Esophagus (tissue), 2 donors: Measurements from ENCODE around the gene PURA. TPM values are rescaled to one million over a fixed set of nuclear protein-coding genes. Genes with fewer than 3 reads are reported as not detected.
"Not testable (repeated sequence)": the region's sequence is repeated elsewhere in the genome, so short reads cannot be mapped to it uniquely, and the experiment has no call there.

Source experiments
- H3K27ac ChIP-seq, 2 donors: one replicate each; pipeline ENCODE4 v1.5.1; 2013; ENCODE audit warnings: low read depth in 2 of 2, mild to moderate bottlenecking in 2 of 2, inconsistent platforms in 1 of 2, low read length in 1 of 2, moderate library complexity in 1 of 2
- H3K27me3 ChIP-seq, 2 donors: one replicate each; pipeline ENCODE4 v1.6.1; 2013; ENCODE audit warnings: low read length in 2 of 2, control low read depth in 1 of 2, mild to moderate bottlenecking in 1 of 2; ENCODE audit not compliant: insufficient read depth in 2 of 2, control insufficient read depth in 1 of 2
- H3K36me3 ChIP-seq, 2 donors: one replicate each; pipeline ENCODE4 v1.6.1; 2013; ENCODE audit warnings: low read length in 1 of 2; ENCODE audit not compliant: control insufficient read depth in 2 of 2, insufficient read depth in 2 of 2
- H3K4me1 ChIP-seq, 2 donors: one replicate each; pipeline ENCODE4 v1.6.1; 2013; ENCODE audit warnings: low read length in 1 of 2; ENCODE audit not compliant: control insufficient read depth in 2 of 2, insufficient read depth in 2 of 2
- H3K4me3 ChIP-seq, 2 donors: one replicate each; pipeline ENCODE4 v1.5.1; 2013; ENCODE audit warnings: low read length in 2 of 2, mild to moderate bottlenecking in 2 of 2, low read depth in 1 of 2, moderate library complexity in 1 of 2
- H3K9me3 ChIP-seq, 2 donors: one replicate each; pipeline ENCODE4 v1.6.1; 2013; ENCODE audit warnings: mild to moderate bottlenecking in 2 of 2, low read depth in 1 of 2, low read length in 1 of 2, moderate library complexity in 1 of 2; ENCODE audit not compliant: control insufficient read depth in 2 of 2, insufficient read depth in 1 of 2
- WGBS, 2 donors: extraction: QIAGEN DNeasy Blood & Tissue Kit; methylation state at CpG; one replicate each; pipeline ENCODE4 v1.1.7; 2013; 5-methylcytosine and 5-hydroxymethylcytosine counted together
- polyA plus RNA-seq, 2 donors: library from polyadenylated mRNA; stranded (reverse); fragments of 200-250 nt; gene quantifications; one replicate each; pipeline ENCODE4 v1.2.3, GENCODE V29; 2013
- donor health status: healthy with polysubstance abuse.
- donor health status: Bipolar disorder and iron deficiency.

The PURA gene
- polyA plus RNA-seq, 2 donors, result 2.7 to 3.4 TPM

DNA sequence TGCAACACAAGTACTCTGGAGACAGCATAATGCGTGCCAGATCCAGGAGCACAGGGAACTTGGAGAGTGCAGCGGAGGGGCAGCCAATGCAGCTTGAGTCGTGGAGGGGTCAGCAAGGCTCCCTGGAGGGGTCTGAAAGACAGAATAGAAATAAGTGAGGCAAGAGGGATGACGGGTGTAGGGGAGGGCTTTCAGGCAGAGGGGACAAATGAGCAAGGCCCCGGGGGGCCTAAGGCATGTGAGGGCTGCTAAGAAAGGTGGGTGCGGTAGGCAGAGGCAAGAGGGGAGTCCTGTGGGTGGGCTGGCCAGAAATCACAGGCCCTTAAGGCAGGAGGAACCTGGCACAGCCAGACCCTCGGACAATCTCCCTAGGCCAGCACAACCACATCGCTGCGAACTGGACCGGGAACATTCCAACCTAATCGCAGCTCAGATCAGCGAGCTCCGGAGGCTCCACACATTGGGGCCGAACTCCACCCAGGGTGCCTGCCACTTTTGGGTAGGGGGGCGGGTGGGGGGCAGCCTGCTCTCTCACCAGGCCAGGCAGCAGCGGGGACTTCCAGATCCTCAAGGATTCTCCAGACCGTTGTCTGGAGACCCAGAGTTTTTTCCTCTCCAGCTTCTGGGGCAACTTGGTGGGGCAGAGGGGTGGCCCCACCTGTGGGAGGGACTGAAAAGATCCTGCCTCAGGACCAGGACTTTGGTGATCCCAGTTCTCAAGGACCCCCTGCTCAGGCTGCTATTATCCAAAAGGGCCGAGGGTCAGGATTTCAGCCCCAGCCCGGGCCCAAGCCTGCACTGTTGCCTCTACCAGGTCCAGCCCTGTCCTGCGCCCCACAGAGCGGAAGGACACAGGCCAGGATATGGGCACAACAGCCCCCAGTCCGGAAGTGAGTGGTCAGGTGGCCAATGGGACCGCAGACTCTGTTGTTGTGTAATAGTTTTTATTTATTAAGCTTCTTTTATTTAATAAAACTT lies 38.4 kb downstream of the PURA start:
- Histone ChIP-seq H3K4me1 (peaks cover 0 to under 1% of the 10 kb centered on the region in 2 donors), H3K9me3 (no peaks in the 10 kb centered on the region), H3K4me3 (no peak overlapping the region), H3K27me3 (no peaks in the 10 kb centered on the region), H3K36me3 (no peaks in the 10 kb centered on the region), H3K27ac (no peak overlapping the region)
- WGBS, 2 donors, result 79 to 81% methylated on average over 23 of the region's 23 CpGs

DNA sequence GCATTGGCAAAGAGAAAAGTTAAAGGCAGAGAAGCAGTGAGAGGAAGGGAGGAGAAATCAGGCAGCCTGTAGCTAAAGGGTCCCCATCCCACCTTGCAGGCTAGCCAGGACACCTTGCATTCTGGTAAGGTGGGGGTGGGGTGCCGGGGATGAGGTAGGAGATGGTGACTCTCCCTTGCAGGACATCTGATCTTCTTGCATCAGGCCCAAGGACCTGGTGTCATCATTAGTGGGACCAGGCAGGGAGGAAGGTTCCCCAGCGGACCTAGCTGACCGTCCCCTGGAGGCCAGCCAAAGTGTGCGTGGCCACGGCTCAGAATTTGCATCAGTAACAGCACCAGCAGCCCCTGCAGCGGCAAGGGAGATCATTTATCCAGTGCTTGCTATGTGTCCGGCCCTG lies 39.3 kb downstream of the PURA start:
- H3K4me1 ChIP-seq, result peaks cover 2% of the 10 kb centered on the region in 2 donors
- 60 to 68% methylated on average over 7 of the region's 7 CpGs for WGBS, 2 donors
- no peaks in the 10 kb centered on the region for H3K9me3 ChIP-seq
- no peaks in the 10 kb centered on the region for H3K36me3 ChIP-seq
- no peak overlapping the region for H3K4me3 ChIP-seq
- H3K27ac ChIP-seq, result no peak overlapping the region
- H3K27me3 ChIP-seq, result no peaks in the 10 kb centered on the region

DNA sequence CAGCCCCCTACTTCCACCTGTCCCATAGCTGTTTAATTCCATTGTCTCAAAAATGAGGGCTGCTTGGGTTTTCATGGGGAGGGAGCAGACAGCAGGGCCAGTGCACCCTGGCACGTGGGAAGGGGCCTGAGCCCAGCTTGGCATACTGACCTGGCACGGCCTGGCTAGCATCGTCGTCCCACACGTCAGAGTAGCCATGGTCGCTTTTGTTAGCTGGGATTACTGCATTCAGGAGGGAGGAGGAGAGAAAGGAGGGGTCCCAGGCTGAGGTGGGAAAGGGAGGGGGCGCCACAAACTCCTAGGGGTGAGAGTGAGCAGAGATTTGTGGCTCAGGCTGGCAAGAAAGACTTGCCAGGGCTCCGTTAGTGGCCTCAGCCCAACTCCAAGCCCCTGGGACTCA lies 40.0 kb downstream of the PURA start:
- no peaks in the 10 kb centered on the region for H3K9me3 ChIP-seq
- H3K27me3 ChIP-seq, result no peaks in the 10 kb centered on the region
- no peaks in the 10 kb centered on the region for H3K36me3 ChIP-seq
- no peak overlapping the region for H3K4me3 ChIP-seq
- H3K27ac ChIP-seq, result no peak overlapping the region
- 70 to 73% methylated on average over 8 of the region's 8 CpGs for WGBS, 2 donors
- peaks cover 2% of the 10 kb centered on the region in 2 donors for H3K4me1 ChIP-seq

DNA sequence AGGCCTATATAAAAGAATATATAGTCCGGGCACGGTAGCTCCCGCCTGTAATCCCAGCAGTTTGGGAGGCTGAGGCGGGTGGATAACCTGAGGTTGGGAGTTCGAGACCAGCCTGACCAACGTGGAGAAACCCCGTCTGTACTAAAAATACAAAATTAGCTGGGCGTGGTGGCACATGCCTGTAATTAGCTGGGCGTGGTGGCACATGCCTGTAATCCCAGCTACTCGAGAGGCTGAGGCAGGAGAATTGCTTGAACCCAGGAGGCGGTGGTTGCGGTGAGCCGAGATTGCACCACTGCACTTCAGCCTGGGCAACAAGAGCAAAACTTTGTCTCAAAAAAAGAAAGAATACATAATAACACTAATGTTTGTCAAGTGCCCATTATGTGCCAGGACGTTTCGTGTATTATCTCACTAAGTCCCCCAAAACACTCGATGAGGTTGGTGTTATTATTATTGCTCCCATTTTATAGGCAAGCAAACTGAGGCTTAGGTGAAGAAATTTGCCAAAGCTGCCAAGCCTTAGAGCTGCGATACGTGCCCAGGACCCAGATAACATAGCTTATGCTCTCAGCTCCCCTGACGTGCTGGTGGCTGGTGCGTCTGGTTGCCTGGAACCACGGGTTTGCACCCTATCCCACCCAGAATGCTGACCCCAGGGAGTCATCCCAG lies 40.9 kb downstream of the PURA start:
- 76 to 84% methylated on average over 21 of the region's 21 CpGs for WGBS, 2 donors
- not testable (repeated sequence) for H3K27ac ChIP-seq, H3K4me3 ChIP-seq, H3K9me3 ChIP-seq, H3K27me3 ChIP-seq, H3K36me3 ChIP-seq, H3K4me1 ChIP-seq

DNA sequence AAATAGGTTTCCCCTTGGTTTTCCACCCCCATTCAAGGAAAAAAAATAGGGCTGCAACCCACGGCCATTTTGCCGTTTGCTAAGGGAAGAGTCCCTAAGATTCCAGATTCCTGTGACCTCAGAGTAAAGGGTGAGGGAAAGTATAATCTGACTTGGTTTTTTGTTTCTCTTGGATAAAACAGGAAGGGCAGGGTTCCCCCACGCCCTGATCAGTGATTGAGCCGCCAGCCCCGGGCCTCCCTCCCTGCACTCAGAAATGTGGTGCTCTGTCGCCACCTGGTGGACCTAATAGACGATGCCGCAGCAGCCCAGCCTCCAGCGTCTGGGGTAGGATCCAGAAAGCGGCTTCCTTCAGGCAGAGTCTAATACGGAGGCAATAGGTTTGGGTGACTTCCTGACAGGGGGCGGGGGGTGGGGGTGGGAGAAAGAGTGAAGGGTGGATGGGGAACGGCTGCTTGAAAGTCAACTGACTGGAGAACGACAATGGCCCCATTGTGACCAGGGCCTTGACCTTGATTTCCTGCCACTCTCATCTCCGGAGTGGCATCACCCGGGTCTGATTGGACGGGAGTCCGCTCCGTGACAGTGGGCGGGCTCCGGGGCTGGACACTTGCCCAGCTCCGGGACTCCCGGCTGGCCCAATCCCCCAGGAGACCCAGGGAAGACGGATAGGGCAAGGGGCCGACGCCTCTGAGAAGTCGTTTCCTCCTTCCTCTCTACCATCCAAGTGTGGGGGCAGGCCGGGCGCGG lies 43.3 kb downstream of the PURA start:
- Histone ChIP-seq H3K4me3 (peak overlapping the region in 1 of 2 donors; percentile 31), H3K4me1 (peaks cover 2% of the 10 kb centered on the region in 2 donors), H3K36me3 (no peaks in the 10 kb centered on the region), H3K27me3 (no peaks in the 10 kb centered on the region), H3K27ac (no peak overlapping the region), H3K9me3 (no peaks in the 10 kb centered on the region)
- 6 to 11% methylated on average over 30 of the region's 30 CpGs for WGBS, 2 donors

DNA sequence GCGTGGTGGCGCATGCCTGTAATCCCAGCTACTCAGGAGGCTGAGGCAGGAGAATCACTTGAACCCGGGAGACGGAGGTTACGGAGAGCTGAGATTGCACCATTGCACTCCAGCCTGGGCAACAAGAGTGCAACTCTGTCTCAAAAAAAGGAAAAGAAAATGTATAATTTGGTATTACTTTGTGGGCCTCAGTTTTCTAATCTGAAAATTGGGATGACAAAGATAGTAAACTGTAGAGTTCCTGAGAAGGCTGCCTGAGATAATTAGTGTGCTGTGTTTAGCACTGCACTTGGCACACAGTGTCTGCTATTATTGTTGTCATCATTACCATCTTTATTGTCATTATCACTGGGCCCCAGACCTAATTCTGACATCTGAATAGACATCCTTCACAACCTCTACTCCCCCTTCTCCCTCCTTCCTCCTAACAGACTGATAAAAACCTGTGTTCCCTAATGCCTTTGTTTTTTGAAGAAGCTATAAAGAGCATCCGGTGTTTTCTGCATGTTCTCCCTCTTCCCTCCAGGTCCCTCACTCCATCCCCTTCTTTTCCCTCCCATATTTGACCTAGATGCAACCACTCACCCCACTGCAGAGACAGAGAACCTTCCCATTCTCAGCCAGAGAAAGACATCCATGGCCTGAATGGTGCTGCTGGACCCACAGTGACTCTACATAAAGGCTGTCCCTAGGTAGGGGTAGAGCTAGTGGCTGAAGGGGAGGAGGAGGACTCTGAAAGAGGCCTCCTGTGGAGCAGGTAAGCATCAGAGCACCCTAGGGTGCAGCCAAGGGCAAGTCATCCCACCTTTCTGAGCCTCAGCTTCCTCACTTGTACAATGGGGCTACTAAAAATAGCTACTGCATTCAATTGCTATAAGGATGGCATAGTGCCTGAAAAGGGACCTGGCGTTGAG lies 45.4 kb downstream of the PURA start:
- Histone ChIP-seq H3K4me1 (peaks cover 2% of the 10 kb centered on the region in 2 donors), H3K36me3 (no peaks in the 10 kb centered on the region), H3K27ac (no peak overlapping the region), H3K27me3 (no peaks in the 10 kb centered on the region), H3K4me3 (no peak overlapping the region), H3K9me3 (no peaks in the 10 kb centered on the region)
- WGBS, 2 donors, result 79 to 83% methylated on average over 7 of the region's 7 CpGs

DNA sequence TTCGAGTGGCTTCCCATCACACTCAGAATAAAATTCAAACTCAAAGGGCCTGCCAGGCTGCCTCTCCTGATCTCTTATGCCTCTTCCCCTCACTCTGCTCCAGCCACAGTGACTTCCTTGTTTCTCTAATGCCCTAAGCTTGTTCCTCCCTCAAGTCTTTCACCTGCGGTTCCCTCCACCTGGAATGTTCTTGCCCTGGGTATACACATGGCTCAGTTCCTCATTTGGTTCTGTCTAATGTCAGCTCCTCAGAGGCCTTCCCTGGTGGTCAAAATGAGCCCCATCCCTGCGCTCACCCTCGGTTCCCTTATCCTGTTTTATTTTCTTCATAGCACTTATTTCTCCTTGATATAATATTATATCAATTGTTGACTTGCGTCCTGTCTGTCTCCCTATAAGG lies 48.4 kb downstream of the PURA start:
- 92% methylated on average over 5 of the region's 5 CpGs for WGBS, 2 donors

DNA sequence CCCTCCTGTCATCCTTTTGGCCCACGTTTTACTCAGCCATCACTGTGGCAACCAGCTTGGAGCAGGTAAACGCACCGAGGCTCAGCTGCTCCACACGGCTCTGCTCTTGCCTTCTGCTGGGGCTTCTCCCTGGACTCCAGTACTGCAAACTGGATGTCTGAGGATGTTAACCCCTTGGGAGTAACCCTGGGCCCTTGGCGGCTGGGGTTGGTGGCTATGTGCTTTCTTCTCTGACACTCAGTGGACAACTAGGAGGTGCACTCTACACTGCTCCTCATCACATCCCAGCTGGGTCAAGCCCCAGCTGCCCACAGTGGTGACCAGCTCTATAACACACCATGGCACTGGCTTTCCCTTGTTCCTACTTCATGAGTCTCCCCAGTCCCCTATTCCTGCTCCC lies 48.9 kb downstream of the PURA start:
- Histone ChIP-seq H3K9me3 (no peaks in the 10 kb centered on the region), H3K27me3 (no peaks in the 10 kb centered on the region), H3K4me1 (no peaks in the 10 kb centered on the region), H3K4me3 (no peak overlapping the region), H3K27ac (no peak overlapping the region), H3K36me3 (no peaks in the 10 kb centered on the region)
- 62 to 76% methylated on average over 5 of the region's 5 CpGs for WGBS, 2 donors

More for the DNA sequence above, 48.4 kb downstream of the PURA start:
- Histone ChIP-seq H3K27me3 (no peaks in the 10 kb centered on the region), H3K27ac (no peak overlapping the region), H3K36me3 (no peaks in the 10 kb centered on the region), H3K4me1 (peaks cover 2% of the 10 kb centered on the region in 2 donors), H3K9me3 (no peaks in the 10 kb centered on the region), H3K4me3 (no peak overlapping the region)
